Psoas muscle (tissue), 8 donors: ENCODE data around the gene EDIL3. TPM values are rescaled to one million over a fixed set of nuclear protein-coding genes. Genes with fewer than 3 reads are reported as not detected.
A peak's percentile ranks its signal among the peaks of the same experiment; 100 is the strongest.

Experiments
- ATAC-seq, 4 donors: fragments of 200-7000 bp; cut with Tn5 transposase; one replicate each; pipeline ENCODE4 v1.9.1; 2020; ENCODE audit warnings: moderate library complexity in 3 of 4, mild to moderate bottlenecking in 2 of 4
- DNase-seq, 2 donors: peaks; one replicate each; pipeline ENCODE4 v3.0.0-alpha.2; 2020
- H3K27ac ChIP-seq: fragments of 200-600 bp; one replicate; pipeline ENCODE4 v1.8.0; 2022
- H3K27me3 ChIP-seq, 3 donors: fragments of 200-600 bp in 1 of 3; one replicate each; pipeline versions ENCODE4 v1.6.1 to v1.8.0; 2013 to 2022; ENCODE audit warnings: low read length in 2 of 3, mild to moderate bottlenecking in 2 of 3, moderate library complexity in 1 of 3; ENCODE audit not compliant: insufficient read depth in 3 of 3
- H3K36me3 ChIP-seq, 2 donors: fragments of 200-600 bp in 1 of 2; one replicate each; pipeline versions ENCODE4 v1.6.1 to v1.8.0; 2013 to 2022; ENCODE audit warnings: low read depth in 1 of 2, mild to moderate bottlenecking in 1 of 2, moderate library complexity in 1 of 2; ENCODE audit not compliant: insufficient read depth in 1 of 2
- H3K4me1 ChIP-seq: fragments of 200-600 bp; one replicate; pipeline ENCODE4 v1.8.0; 2022
- H3K4me3 ChIP-seq: fragments of 200-600 bp; one replicate; pipeline ENCODE4 v1.8.0; 2022; ENCODE audit warnings: mild to moderate bottlenecking
- H3K9me3 ChIP-seq: fragments of 200-600 bp; one replicate; pipeline ENCODE4 v1.8.0; 2022
- WGBS, 3 donors: extraction: QIAGEN DNeasy Blood & Tissue Kit; methylation state at CpG; one replicate each; pipeline versions ENCODE4 v1.1.6 to v1.1.7; 2013; 5-methylcytosine and 5-hydroxymethylcytosine counted together
- intact Hi-C, 2 donors: fragments of 100-400 bp; cut with DNase I; formaldehyde crosslinking; loops; one replicate each; pipeline versions ENCODE4 v1.11.0 to v1.14.2; 2022
- polyA plus RNA-seq, 3 donors: library from polyadenylated mRNA; stranded (reverse); fragments of 200-250 nt; gene quantifications; one replicate each; pipeline ENCODE4 v1.2.3, GENCODE V29; 2013
- total RNA-seq, 4 donors: library from RNA; stranded (reverse); fragmentation: NEBNext Ultra II Directional in 2 of 4; extraction: Animal tissue kit (Norgen Biotek cat#: 25700) in 2 of 4; gene quantifications; one replicate each; pipeline versions ENCODE4 v1.2.1 to v1.2.4, GENCODE V29; 2021 to 2023
- TF ChIP-seq, protein P1 (sequence below): fragments of 200-600 bp; IDR thresholded peaks from one replicate; pipeline ENCODE4 v1.8.0; 2022; ENCODE audit warnings: antibody characterized with exemption
- donor health status: healthy with polysubstance abuse.
- donor health status: DM: no; HTN: no; CAD: no; lungs with moderate emphysema.
- donor health status: Bipolar disorder and iron deficiency.
- donor health status: healthy.
- donor health status: DM: yes; HTN: yes; CAD: no.
- donor health status: DM: no; HTN: no; CAD: no.
- donor health status: DM: no; HTN: no; CAD: no.
- donor health status: DM: yes; HTN: yes; CAD: no.

Gene EDIL3
- total and polyA plus RNA-seq, 7 donors, result 0.11 to 0.91 (median 0.34) TPM

DNA sequence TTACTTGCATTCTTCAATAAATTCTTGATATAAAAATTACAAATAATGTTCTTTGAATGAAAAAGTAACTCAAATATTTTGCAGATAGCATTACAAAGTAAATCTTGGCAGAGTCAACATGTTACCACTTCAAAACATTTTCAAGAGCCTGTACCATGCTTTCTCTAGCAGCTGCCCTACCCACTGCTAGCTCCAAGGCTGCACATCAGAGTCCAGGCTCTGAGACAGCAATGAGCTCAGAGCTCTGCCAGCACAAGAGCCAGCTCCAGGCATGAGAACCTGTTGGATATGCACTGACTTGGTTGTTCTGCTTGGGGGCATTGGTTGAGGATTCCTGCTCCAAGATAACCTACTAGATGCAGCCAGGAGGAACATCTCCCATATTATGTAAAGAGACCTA, 452.7 kb downstream of the EDIL3 start:
- Histone ChIP-seq H3K27me3 (no peaks in the 10 kb centered on the region), H3K27ac (no peak overlapping the region), H3K4me3 (no peak overlapping the region), H3K9me3 (no peaks in the 10 kb centered on the region), H3K4me1 (no peaks in the 10 kb centered on the region), H3K36me3 (no peaks in the 10 kb centered on the region)
- ATAC-seq, result no peak
- TF ChIP-seq, protein P1, sequence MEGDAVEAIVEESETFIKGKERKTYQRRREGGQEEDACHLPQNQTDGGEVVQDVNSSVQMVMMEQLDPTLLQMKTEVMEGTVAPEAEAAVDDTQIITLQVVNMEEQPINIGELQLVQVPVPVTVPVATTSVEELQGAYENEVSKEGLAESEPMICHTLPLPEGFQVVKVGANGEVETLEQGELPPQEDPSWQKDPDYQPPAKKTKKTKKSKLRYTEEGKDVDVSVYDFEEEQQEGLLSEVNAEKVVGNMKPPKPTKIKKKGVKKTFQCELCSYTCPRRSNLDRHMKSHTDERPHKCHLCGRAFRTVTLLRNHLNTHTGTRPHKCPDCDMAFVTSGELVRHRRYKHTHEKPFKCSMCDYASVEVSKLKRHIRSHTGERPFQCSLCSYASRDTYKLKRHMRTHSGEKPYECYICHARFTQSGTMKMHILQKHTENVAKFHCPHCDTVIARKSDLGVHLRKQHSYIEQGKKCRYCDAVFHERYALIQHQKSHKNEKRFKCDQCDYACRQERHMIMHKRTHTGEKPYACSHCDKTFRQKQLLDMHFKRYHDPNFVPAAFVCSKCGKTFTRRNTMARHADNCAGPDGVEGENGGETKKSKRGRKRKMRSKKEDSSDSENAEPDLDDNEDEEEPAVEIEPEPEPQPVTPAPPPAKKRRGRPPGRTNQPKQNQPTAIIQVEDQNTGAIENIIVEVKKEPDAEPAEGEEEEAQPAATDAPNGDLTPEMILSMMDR, result no peak
- DNase-seq, result no peak
- intact Hi-C loops, result no loop called here

DNA sequence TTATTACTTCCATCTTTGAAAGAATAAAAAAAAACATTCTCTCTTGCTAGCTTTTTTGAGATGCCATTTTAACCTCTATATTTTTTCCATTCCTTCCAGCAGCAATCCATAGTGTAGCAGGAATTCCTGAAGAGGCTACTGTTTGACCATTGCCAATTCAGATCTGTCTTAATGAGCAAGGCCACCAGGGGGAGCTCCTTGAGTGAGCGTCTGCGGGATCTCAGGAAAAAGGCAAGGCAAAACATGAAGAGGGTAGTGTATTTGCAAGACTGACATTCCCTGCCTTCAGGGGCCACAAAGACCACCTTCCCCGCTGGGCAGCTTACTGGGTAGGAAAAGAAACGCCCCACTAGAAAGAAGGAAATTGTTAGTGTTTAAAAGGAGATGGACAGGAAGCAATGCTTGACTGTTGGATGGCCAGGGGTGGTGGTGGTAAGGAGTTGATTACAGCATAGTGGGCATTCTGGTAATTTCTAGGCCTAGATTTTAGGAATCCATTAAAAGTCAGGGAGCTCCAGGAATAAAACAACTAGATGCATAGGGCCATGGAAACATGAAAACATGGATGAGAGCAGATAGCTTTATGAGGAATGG, 457.4 kb downstream of the EDIL3 start:
- H3K4me3 ChIP-seq, result no peak overlapping the region
- H3K27me3 ChIP-seq, result no peaks in the 10 kb centered on the region
- no peaks in the 10 kb centered on the region for H3K4me1 ChIP-seq
- peak in 1 of 2 donors; percentile 19 for DNase-seq
- ATAC-seq, result no peak
- H3K9me3 ChIP-seq, result no peaks in the 10 kb centered on the region
- no peak overlapping the region for H3K27ac ChIP-seq
- TF ChIP-seq, protein P1, result peak; percentile 38
- intact Hi-C loops, result no loop called here
- WGBS, 3 donors, result 34 to 46% (median 43%) methylated on average over 4 of the region's 4 CpGs
- no peaks in the 10 kb centered on the region for H3K36me3 ChIP-seq

DNA sequence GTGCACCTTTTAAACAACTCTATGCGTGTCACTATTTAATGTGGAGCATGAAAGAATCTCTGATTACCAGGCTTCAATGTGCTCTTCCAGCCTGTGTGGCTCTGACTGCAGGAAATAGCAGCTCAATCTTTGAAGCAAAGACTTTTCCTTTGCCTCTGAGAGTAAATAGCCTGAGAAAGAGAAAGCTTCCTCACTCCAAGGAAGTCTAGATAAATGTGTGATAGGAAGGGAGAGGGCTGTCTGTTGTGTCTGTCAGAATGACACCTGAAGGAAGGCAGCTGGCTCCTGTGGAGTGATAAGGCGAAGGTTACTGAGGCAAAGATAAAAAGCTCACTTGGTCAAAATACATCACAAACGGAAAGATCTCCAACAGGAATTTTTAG, 458.7 kb downstream of the EDIL3 start:
- no peak for DNase-seq
- no peak overlapping the region for H3K27ac ChIP-seq
- no peaks in the 10 kb centered on the region for H3K27me3 ChIP-seq
- WGBS, 3 donors, result 62 to 71% (median 67%) methylated on average over 3 of the region's 3 CpGs
- intact Hi-C loops, result no loop called here
- TF ChIP-seq, protein P1, result no peak
- no peaks in the 10 kb centered on the region for H3K36me3 ChIP-seq
- H3K9me3 ChIP-seq, result no peaks in the 10 kb centered on the region
- ATAC-seq, result no peak
- no peaks in the 10 kb centered on the region for H3K4me1 ChIP-seq
- no peak overlapping the region for H3K4me3 ChIP-seq

DNA sequence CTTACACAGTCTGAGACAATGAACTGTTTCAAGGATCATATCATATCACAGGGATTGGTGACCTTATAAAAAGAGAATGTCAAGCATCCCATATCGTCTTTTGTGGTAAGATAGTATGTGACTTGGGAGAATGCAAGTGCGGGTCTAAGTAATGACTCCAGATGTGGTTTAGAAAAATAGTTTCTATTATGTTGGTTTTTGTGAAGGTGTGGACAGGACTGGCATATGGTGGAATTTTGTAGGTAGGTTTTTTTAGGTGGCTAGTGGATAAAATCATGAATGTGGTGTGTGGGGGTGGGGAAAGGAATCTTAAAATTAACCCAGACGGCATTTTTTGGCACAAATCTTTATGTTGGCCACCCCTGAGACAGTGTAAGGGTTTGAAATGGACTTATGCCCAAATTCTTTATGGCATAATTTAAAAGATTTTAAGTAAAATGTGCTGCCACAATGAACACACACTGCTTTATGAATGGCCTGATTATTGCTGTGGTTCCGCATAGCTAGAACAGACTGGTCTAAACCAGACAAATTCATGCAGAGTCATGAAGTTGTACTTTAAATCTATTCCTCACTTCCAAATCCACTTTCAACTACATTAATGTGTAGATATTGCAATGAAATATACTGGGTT, 459.2 kb downstream of the EDIL3 start:
- WGBS, 3 donors, result 53 to 68% (median 64%) methylated on average over 4 of the region's 4 CpGs
- H3K4me3 ChIP-seq, result no peak overlapping the region
- no peak for DNase-seq
- H3K27me3 ChIP-seq, result no peaks in the 10 kb centered on the region
- H3K36me3 ChIP-seq, result no peaks in the 10 kb centered on the region
- H3K27ac ChIP-seq, result no peak overlapping the region
- intact Hi-C loops, result no loop called here
- no peak for ATAC-seq
- no peaks in the 10 kb centered on the region for H3K4me1 ChIP-seq
- TF ChIP-seq, protein P1, result no peak
- no peaks in the 10 kb centered on the region for H3K9me3 ChIP-seq

DNA sequence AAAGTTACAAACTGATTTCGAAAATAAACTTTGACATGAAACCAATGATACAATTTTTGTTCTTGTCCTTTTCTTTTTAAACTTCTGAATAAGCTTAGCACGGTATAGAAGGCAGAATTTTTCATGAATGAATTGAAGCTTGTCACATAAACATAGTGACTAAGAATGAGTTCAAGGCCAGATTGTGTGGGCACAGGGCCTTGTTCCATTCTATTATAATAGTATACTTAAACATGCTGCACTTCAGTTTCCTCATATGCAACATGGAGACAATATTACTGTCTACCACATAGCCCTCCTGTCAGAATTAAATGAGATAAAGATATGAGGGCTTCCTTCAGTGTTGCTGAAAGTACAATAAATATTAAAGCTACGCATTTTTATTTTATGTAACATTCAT, 459.8 kb downstream of the EDIL3 start:
- ATAC-seq (no peak), DNase-seq (no peak)
- Histone ChIP-seq H3K9me3 (no peaks in the 10 kb centered on the region), H3K27me3 (no peaks in the 10 kb centered on the region), H3K27ac (no peak overlapping the region), H3K4me1 (no peaks in the 10 kb centered on the region), H3K36me3 (no peaks in the 10 kb centered on the region), H3K4me3 (no peak overlapping the region)
- intact Hi-C loops, result loop anchor here in 1 of 2 donors (5.0 kb wide), 1 partner anchor 758 kb away; no protein-coding TSS in a partner anchor
- 87 to 91% (median 90%) methylated on average over 3 of the region's 3 CpGs for WGBS, 3 donors
- TF ChIP-seq, protein P1, result no peak
